Liver (tissue), 3 donors: ENCODE data around the gene CCDC178.

Source experiments
- FOXA1 ChIP-seq: IDR thresholded peaks from 2 replicates; pipeline ENCODE4 v1.6.1; 2016; ENCODE audit warnings: antibody characterized with exemption
- GABPA ChIP-seq, 2 donors: IDR thresholded peaks in 1 of 2; conservative IDR thresholded peaks in 1 of 2; 2 replicates each; pipeline ENCODE4 v1.6.1; 2016; ENCODE audit warnings: antibody characterized with exemption in 2 of 2, mild to moderate bottlenecking in 1 of 2, moderate library complexity in 1 of 2
- HNF4A ChIP-seq, 2 donors: conservative IDR thresholded peaks; 2 replicates each; pipeline ENCODE4 v1.6.1; 2016; ENCODE audit warnings: antibody characterized with exemption in 2 of 2, mild to moderate bottlenecking in 2 of 2
- JUND ChIP-seq, 2 donors: IDR thresholded peaks; 2 replicates each; pipeline ENCODE4 v1.6.1; 2016; ENCODE audit warnings: antibody characterized with exemption in 2 of 2
- RAD21 ChIP-seq, 2 donors: IDR thresholded peaks; 2 replicates each; pipeline ENCODE4 v1.6.1; 2016; ENCODE audit warnings: antibody characterized with exemption in 2 of 2, mild to moderate bottlenecking in 2 of 2
- RXRA ChIP-seq, 2 donors: IDR thresholded peaks; 2 replicates each; pipeline ENCODE4 v1.6.1; 2017 to 2018; ENCODE audit warnings: antibody characterized with exemption in 2 of 2, mild to moderate bottlenecking in 1 of 2
- TAF1 ChIP-seq: conservative IDR thresholded peaks from 2 replicates; pipeline ENCODE4 v1.6.1; 2016; ENCODE audit warnings: antibody characterized with exemption, mild to moderate bottlenecking
- YY1 ChIP-seq: IDR thresholded peaks from 2 replicates; pipeline ENCODE4 v1.6.1; 2016; ENCODE audit warnings: antibody characterized with exemption, mild to moderate bottlenecking
- TF ChIP-seq, protein P1 (sequence below): fragments of 150-350 bp; IDR thresholded peaks from 2 replicates; pipeline ENCODE4 v1.5.1; 2017; ENCODE audit warnings: improper control_type of control experiment, low read depth, low read length; ENCODE audit not compliant: missing input control
- TF ChIP-seq, protein P2 (sequence below): IDR thresholded peaks from 2 replicates; pipeline ENCODE4 v1.6.1; 2016; ENCODE audit warnings: antibody characterized with exemption
- TF ChIP-seq, protein P3 (sequence below): IDR thresholded peaks from 2 replicates; pipeline ENCODE4 v1.6.1; 2016; ENCODE audit warnings: antibody characterized with exemption
- TF ChIP-seq, protein P4 (sequence below): IDR thresholded peaks from 2 replicates; pipeline ENCODE4 v1.6.1; 2016; ENCODE audit warnings: antibody characterized with exemption
- donor health status: healthy.
- donor health status: healthy.

DNA sequence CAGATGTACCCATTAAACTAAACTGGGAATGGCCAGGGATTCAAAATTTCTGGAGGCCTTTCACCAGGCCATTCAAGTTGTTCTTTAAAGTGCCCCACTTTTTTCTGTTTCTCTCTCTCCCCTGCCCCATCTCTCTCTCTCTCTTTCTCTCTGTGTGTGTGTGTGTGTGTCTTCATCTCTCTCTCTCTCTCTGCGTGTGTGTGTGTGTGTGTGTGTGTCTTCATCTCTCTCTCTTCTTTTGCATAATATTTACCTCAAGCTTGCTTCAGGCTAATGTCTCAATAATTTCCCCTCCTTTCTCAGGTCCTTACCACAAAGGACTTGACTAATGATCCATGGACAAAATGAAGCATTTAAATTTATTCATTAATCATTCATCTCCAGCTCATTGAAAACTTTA, 503.5 kb downstream of the CCDC178 start:
- TF ChIP-seq TAF1 (no peak), RAD21 (IDR thresholded peaks at IDR 0.05) (no peak), GABPA (IDR thresholded peaks at IDR 0.05 in 1 of 2, conservative IDR thresholded peaks at IDR 0.05 in 1 of 2) (no peak), FOXA1 (no peak), HNF4A (conservative IDR thresholded peaks at IDR 0.05) (no peak), YY1 (no peak), RXRA (IDR thresholded peaks at IDR 0.05) (no peak), JUND (IDR thresholded peaks at IDR 0.05) (no peak)
- TF ChIP-seq, protein P1, sequence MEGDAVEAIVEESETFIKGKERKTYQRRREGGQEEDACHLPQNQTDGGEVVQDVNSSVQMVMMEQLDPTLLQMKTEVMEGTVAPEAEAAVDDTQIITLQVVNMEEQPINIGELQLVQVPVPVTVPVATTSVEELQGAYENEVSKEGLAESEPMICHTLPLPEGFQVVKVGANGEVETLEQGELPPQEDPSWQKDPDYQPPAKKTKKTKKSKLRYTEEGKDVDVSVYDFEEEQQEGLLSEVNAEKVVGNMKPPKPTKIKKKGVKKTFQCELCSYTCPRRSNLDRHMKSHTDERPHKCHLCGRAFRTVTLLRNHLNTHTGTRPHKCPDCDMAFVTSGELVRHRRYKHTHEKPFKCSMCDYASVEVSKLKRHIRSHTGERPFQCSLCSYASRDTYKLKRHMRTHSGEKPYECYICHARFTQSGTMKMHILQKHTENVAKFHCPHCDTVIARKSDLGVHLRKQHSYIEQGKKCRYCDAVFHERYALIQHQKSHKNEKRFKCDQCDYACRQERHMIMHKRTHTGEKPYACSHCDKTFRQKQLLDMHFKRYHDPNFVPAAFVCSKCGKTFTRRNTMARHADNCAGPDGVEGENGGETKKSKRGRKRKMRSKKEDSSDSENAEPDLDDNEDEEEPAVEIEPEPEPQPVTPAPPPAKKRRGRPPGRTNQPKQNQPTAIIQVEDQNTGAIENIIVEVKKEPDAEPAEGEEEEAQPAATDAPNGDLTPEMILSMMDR, result no peak
- TF ChIP-seq, protein P2, sequence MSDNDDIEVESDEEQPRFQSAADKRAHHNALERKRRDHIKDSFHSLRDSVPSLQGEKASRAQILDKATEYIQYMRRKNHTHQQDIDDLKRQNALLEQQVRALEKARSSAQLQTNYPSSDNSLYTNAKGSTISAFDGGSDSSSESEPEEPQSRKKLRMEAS, result no peak
- TF ChIP-seq, protein P3, sequence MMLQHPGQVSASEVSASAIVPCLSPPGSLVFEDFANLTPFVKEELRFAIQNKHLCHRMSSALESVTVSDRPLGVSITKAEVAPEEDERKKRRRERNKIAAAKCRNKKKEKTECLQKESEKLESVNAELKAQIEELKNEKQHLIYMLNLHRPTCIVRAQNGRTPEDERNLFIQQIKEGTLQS, result no peak
- TF ChIP-seq, protein P4, sequence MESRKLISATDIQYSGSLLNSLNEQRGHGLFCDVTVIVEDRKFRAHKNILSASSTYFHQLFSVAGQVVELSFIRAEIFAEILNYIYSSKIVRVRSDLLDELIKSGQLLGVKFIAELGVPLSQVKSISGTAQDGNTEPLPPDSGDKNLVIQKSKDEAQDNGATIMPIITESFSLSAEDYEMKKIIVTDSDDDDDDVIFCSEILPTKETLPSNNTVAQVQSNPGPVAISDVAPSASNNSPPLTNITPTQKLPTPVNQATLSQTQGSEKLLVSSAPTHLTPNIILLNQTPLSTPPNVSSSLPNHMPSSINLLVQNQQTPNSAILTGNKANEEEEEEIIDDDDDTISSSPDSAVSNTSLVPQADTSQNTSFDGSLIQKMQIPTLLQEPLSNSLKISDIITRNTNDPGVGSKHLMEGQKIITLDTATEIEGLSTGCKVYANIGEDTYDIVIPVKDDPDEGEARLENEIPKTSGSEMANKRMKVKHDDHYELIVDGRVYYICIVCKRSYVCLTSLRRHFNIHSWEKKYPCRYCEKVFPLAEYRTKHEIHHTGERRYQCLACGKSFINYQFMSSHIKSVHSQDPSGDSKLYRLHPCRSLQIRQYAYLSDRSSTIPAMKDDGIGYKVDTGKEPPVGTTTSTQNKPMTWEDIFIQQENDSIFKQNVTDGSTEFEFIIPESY, result no peak
